HG02610 (cell line): ENCODE results near the gene HOXD8.

ENCODE experiments used
- ATAC-seq: cut with Tn5 transposase; IDR thresholded peaks from one replicate; pipeline ENCODE4 v1.9.1; 2021; ENCODE audit warnings: mild to moderate bottlenecking, moderate library complexity; ENCODE audit not compliant: unreplicated experiment

The HOXD8 gene

DNA sequence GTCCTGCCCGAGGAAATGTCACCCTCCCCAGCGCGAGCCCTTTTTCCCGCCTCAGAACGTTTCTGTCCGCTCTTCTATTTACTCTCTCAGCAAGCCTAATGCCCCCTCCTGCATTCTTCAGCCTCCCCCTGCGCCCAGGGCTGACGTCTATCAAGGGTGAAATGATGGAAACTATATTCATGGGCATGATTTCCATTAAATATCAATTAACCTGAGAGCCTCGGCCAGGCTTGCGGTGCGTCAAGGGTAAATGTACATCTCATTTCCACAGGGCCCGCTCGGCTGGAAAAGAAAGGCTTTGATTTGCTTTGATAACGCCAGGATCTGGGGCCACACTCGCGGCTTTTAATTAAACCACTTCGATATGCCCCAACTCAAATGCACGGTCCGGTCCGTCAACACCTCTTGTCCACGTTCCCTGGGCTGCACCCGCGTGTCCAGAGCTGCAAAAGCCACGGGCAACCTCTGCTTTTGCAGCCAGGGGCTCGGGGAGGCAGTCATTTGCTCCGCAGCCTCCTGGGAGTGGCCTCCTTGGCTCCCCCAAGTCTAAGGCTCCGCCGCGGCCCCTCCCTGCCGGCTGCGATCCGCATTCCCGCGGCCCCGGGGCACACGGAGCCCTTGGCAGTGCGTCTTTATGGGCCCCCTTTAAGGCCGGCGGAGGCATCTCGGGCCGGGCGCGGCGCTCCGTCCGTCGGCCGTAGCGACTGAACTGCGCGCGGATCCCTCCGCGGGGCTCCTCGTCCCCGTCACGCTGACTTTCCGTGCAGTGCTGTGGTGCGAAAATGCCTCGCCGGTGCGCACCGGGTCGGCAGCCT, at the start of gene HOXD8:
HOXD8 (plus strand) TSS at position 724 of the 815 bp plus-strand sequence. CDS start 662 bp downstream, outside the sequence.
- no peak for ATAC-seq

DNA sequence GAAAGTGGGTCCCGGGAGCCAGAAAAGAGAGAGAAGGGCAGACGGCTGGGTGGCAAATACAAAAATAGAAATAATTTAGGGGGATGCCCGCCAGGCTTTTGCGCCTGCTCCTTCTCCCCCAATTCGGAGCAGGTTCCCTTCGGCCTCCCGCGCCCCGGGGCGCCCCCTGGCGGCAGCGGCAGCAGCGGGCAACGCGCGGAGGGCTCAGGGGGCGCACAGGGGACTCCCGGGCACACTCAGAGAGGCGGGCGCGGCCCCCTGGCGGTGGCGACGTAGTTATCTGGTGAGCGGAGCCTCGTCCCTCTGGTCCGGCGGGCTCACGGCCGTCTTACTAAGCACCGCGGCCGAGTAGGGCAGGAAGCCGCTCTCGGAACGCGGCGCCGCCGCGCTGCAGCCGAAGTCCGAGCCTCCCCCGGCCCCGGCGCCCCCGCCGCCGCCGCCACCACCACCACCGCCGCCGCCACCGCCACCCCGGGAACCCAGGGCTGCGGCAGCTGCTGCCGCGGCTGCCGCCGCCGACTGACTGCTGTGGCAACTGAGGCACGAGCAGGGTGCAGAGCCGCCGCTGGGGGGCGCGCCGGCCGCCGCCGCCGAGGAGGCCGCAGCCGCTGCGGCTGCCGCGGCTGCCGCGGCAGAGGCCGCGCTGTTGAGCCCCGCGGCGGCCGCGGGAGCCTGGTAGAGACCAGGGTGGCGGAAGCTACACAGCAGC, 49.5 kb upstream of the HOXD8 start:
- ATAC-seq, result no peak

DNA sequence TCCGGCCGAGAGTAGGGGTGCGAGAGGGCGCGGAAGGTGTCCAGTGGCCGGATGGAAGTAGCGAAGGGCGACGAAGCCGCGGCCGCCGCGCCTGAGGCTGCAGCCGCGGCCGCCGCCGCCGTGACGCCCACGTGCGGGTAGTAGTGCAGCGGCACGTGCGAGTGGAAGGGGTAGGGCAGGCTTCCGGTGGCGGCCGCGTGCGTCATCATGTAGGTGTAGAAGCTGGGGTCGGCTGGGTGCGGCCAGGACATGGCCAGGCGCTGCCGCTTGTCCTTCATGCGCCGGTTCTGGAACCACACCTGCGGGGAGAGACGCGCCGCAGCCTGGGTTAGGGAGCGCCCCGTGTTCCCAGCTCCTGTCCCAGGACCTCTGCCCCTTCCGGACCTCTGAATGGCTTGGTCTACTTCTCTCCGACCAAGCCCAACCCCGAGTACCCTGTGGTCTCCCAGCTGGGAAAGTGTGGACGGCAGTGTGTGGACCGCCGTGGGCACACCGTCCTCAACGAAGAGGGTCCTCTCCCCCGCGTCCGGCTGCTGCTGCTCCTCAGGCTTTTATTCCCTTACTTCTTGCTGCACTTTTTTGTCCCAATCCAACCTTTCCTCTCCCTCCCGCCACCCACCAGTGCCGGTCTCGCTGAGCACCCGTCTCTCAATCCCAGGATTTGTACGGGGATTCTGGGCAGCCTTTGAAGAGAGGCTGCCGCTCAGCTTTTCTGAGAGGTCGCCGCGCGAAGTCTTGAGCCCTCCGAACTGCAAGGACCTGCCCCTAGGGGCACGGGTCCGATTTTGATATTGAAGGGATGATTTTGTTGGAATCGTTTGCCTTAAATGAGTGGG, 48.7 kb upstream of the HOXD8 start:
- ATAC-seq, result no peak

DNA sequence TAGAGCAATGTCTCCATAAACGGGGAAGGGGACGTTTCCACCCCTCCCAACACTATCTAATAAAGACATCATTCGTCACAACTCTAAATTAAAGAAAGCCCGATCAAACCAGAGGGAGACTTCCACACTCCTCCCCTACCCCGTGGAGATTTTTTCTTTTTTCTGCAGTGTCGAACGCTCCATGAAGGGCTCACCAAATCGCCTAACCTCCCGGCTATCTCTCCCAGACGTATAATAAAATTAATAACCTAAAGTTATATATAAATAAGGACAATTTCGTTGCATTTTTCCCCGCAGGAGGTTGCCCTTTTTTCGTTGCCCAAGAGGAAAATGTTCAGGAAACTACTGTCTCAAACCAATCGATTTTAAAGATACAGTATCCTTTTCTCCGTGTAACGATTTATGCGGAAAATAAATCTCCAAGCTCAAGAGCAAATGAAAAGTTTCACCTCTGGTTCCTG, 48.1 kb upstream of the HOXD8 start:
- ATAC-seq, result no peak

DNA sequence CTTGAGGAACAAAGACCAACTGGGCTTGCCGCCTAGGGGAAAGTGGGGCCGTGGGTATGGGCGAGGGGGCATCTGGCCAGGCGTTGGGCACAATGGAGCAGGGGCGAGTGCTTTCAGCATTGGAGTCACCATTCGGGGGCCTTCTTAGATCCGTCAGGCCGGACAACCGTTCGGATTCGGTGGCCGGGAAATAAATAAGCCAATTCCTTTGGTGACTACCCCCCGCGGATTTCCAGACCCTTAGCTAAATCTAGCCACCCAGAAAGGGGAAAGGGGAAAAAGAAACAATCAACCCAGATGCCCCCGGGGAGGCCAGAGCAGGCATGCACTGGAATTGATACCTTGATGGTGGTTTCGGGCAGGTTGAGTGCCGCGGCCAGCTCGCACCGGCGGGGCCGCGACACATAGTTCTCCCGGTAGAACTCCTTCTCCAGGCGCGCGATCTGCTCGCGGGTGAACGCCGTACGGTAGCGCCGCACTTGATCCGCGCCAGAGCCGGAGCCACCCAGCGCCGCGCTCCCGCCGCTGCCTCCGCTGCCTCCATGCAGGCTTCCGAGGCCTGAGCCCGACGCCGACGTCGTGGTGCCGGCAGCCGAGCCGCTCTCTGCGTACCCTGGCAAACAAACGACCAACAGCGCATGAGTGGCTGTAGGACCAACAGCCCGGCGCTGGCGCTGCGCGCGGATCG, 47.5 kb upstream of the HOXD8 start:
- ATAC-seq, result no peak

DNA sequence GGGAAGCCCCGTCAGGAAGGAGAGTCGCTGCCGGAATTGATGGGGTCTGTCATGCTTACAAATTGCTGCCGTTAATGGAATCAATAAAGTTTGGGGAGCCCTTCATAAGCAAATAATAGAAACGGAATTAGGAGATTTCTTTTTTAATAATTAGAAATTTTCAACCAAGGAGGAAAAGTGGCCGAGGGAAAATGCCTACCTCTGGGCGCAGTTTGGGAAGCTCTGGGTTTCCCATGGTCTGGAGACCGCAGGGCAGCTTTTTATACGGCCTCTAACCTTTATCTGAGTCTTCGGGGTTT, 47.0 kb upstream of the HOXD8 start:
- ATAC-seq, result no peak

DNA sequence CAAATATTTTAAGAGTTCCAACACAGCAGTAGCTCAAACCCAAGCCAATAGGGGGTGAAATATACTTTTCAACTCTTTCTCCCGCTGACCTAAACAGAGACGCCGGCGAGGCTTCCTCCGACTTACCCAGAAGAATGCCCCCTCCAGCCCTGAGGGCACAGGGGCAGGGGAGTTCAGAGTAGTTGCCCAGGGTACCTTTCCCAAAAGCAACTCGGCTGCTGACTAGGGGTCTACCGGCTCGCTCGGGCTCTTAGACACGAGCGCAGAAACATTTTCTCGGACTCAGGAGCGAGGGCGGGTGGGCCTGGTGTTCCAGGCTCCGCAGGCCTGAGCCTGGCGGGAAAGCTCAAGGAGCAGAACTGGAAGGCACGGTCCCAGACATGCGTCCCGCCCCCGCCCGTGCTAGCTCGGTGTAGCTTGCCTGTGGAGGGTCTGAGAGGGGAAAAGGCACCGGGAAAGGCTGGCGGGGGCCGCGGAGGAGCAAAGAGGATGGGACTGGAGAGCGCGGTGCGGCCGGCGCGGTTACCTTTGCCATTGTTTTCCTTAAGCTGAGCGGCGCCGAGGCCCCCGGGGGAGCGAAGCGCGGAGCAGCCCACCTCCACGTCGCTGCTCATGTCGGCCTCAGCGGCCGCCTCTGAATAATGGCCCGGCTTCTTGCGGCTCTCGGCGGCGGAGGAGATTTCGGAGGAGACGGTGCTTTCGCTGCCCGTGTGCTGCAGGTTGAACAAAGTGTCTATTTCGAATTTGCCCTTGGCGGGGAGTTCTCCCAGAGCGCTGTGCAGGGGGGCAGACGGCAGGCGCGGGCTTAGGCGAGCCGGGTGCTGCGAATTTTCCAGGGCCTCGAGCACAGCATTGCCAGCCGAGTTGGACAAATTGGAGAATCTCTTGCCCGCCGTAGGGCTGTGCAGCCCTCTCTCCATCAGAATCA, 46.4 kb upstream of the HOXD8 start:
- no peak for ATAC-seq

DNA sequence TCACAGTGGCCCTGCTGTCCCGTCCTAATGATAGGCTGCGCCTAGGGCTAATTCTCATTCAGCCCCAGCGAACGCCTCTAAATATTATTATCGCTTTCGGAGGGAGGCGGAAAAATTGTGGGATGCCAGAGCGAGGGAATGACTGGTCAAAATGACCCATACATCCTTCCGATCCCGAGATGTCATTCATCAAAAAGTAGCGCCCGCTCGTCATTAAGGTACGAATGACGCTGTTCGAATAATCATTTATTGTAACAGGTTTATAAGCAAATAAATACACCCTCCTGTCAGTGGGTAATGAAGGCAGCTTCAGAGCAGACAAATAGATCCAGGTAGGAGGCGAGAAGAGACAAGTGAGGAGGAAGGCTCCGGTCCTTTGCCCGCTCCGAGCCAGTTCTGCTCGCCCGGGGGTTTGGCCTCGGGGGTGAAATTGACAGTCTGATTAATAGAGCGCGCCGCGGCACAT, 45.7 kb upstream of the HOXD8 start, which contains the start of gene EVX2:
EVX2 (minus strand) TSS at position 167 of the 466 bp plus-strand sequence. CDS start 186 bp downstream, outside the sequence.
- no peak for ATAC-seq

DNA sequence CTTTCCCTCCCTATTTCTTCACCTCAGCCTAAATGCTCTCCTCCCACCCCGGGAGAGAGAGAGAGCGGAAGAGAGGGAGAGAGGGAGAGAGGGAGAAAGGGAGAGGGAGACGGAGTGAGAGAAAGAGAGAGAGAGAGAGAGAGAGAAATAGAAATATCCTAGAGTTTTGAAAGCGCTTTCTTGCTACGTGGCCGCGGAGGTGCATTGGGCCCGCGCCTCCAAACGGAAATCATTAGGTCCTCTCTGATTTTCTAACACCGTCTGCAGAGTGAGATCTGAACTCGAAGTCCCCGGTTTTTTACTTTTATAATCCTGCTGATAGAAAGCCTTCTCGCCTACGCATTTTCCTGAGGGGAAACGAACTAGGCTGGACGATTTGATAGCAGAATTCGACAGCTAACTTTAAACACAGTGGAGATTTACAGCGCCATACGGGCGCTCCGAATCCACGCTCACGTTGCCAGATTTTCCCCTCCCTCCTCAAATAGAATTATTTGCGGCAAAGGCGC, 44.8 kb upstream of the HOXD8 start:
- no peak for ATAC-seq

DNA sequence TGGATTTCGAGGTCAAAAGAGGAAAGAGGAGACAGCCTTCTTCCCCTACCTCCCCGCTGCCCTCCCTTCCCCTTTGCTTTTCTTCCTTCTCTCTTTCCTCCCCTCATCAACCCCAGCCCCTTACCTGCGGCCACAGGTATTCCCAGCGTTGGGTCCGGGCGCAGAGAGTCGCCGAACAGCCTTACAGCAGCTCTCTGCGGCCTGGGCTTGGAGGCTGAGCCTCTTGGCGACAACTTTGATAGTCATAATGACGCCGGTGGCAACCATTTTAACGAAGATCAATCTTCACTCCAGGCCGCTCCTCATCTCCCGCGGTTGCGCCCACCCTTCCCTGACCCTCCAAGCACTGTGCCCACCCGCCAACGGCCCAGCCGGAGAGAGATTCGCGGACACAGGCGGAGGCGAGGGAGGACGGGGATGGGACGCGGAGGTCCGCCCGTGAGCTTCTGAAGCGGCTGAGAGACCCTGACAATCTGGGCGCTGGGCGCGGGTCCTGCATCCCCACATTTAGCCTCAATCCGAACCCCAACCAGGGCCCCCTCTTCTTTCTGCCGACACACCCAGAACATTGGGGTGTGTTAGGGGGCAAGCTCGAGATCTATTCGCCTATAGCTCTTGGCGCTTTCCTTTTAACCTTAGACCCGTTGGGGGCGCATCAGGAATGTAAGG, 44.3 kb upstream of the HOXD8 start:
- ATAC-seq, result no peak

DNA sequence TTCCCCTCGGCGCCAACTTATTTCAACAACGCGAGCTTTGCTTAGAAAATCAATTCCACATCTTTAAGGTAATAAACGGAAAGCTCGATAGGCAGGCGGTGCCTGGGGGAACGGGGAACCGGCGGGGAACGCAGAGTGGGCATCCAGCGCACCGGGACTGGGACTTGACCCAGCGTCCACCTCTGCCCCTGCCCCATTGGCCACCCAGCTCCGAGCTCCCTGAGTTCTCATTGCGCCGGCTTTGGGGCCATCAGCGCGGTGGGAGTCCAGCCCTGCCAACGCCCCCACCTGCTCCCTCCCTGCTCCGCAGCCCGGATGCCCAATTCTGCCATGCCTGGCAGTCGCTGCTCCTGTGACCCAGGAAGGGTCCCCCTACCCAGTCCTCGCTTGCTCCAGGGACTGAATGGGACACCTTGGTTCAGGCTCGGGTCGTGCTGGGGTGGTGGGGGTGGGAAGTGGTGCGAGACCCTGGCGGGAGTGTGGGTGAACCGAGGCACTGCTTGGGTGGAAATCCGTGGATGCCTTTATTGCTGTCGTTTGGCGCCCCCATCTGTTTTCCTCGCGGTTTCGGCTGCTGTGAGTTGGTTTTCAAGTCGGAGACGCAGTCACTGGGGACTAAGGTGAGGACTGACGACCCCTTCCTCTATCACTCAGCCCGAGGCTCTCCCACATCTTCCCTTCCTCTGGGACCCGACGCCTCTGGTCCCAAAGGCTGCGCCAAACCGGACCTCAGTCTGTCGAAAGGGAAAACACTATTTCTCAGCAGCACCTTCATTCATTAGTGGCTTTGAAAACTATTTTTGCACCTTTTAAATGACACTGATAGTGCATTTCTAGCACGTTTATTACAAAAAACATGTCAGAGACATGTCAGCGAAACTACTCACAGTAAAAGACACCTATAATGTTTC, 43.4 kb upstream of the HOXD8 start:
- ATAC-seq, result no peak

DNA sequence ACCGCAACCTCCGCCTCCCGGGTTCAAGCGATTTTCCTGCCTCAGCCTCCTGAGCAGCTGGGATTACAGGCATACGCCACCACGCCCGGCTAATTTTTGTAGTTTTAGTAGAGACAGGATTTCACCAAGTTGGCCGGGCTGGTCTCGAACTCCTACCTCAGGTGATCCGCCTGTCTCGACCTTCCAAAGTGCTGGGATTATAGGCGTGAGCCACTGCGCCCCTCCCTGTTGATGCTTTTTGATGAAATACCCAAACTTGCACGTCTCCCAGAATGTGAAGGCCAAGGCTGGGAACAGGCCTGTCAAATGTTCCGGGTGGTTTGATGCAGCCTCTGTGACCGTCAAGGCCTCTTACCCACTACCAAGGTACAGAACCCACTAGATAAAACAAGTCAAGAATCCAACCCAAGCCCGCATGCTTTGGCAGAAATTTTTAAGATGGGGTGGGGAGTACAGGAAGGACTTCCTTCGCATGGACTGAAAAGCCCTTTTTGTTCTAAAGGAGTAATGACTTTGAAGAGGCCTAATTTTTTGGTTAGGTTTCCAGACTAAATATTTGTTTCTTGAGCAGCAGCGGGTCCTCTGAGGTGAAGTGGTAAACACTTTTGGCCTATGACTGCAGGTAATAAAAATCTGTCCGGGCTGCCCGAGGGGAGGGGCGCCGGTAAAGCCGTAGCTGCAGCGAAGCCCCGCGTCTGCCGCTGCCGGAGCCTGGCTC, 42.0 kb upstream of the HOXD8 start:
- no peak for ATAC-seq

DNA sequence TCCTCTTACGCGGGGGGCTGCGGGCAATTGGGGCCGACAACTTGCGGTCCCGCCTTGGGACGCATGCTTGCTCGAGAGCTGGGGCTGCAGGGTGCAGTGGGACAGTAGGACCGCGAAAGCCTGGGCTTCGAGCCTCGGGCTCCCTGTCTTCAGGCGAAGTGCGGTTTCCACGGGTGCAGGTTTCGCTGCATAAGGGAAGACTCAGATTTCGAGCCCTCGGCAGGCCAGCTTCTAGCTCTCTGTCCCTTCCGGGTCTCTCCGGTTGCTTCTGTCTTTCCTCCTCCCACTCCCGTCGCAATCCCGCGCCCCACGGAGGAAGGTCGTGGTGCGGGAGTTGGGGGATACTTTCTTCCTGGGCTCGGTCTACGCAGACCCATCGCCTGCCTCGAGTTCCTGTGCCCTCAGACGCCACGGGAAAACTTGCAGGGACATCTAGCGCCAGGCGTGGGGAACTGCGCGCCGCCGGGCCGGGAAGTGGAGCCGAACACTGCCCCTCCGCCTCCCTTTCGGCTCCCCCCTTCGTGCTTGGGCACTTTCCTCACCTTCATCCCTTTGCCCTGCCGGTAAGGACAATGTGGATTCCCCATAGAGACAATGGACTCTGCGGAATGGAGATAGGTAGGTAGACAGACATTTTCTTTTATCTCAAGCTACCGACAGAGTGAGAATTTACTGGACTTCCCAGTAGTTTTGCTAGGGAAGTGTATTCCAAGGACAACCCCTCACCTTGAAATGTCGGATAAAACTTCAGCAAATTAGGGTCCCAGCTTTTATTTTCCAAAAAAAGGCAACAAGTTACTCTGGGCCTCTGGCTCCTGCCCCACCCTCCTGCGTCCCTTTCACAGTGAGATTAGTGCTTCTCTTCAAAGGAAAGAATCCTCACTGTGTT, 41.2 kb upstream of the HOXD8 start:
- peak; percentile 60 for ATAC-seq

DNA sequence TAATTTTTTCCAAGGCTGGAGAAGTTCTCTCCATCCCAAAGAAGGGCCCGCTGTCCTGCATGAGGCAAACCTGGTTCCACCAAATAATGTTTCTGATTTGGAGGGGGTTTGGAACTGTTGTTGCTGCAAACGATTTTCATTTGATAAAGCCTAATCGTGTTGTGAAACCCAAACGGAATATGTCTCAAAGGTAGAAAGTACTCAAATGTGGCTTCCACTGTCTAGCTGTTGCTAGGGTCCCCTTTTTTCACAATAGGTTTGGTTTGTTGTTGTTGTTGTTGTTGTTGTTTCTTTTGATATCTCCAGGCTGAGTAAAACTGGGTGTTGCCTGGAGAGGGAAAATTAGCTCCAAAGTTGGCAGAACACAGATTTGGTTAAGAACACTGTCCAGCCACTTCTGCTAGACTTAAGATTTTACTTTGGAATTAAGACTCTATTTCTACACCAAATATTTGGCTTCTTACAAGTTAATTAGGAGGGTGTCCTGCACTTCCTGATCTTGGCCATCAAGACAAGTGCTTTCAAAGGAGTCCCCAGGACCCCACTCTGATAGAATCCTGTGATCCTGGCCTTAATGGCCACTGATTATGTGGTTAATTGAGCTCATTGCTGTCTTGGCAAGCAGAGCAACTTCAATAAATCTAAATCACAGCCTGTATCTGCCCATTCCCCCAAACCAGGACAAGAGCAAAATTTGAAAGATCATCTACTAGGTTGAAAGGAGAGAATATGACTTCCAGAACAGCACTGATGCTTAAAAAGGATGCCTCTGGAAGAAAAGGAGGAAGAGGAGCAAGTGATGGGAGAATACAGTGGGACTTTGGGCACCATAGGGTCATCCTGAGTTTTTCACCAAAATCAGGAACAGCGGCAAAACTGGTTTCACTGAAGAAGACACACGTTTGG, 40.3 kb upstream of the HOXD8 start:
- no peak for ATAC-seq

DNA sequence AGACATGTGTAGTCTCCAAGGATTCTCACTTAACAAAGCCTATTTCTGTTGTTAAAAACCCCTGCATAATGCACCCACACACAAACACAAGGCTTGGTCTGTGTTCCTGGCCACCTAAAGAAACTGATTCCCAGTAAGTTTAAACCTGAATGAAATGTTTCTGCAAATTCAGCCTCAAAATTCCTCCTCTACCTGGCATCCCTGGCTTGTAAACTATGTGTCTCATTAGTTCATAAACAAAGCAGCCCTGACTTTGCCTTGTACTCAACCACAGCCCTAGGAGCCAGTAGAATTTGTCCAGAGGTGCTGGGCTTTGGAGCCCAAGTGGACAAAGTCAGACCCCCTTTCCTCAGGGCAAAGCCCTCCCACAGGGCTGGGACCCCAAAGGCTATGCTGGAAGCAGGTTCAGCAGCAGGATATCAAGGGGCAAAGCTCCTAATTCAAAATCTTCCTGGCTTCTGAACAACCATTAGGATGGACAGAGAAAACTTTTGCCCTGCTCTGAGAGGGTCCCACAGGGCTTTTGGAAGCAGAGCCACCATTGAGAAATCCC, 39.6 kb upstream of the HOXD8 start:
- no peak for ATAC-seq
